Bladder microvascular endothelial cell (primary cell): ENCODE results near the gene FCMR. TPM values are rescaled to one million over a fixed set of nuclear protein-coding genes. Genes with fewer than 3 reads are reported as not detected.

Experiments used
- total RNA-seq: library from RNA; depleted of rRNA; stranded (reverse); fragments of >200 nt; gene quantifications from 2 replicates; pipeline ENCODE4 v1.2.3, GENCODE V29; 2014

The FCMR gene
- total RNA-seq: not detected in 2 replicates

DNA sequence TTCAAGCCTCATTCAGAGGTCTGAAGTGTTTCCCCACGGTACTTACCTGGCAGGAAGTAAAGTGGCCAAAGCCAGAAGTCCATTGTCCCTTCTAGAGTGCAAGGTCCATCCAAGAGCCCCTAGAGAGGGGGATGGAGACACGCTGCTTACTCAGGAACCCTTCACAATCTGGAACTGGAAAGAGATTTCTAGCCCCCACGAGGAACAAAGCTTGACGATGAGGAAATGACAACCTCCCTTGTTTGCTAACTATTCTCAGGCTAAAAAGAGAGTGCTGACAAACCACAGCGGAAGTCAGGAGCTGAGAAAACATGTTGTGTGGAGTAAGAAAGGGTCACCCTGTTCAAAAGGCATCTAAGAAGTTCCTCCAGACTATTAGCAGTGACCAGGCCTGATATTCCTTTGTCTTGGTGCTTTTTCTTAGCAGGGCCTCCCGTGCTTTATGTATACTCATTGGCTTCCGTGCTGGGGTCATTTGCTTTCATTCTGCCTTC, at the start of gene FCMR:
Gene FCMR (minus strand): TSS at position 170 of the 494 bp plus-strand sequence. CDS start 87 bp downstream, at position 83.

DNA sequence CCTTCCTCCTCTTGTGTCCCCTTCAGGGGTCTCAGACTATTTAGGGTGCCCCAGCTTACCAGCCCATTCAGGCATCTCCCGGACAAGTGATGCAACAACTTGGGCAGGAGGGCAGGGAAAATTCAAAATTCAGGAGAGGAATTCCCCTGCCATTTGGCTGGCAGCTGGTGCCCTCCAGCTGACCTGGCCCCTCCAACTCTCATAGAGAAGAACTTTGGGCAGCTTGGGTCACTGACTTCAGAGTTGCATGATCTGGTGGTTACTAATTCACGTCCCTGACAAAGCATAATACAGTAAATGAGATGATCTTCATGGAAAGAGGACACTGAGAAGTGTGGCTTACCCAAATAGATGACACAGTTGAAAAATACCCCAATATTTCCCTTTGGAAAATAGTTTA, 48.7 kb upstream of the FCMR start, which contains the start of gene FCAMR:
Gene FCAMR (minus strand): TSS at position 15 of the 400 bp plus-strand sequence. CDS start 335 bp downstream, outside the sequence.

DNA sequence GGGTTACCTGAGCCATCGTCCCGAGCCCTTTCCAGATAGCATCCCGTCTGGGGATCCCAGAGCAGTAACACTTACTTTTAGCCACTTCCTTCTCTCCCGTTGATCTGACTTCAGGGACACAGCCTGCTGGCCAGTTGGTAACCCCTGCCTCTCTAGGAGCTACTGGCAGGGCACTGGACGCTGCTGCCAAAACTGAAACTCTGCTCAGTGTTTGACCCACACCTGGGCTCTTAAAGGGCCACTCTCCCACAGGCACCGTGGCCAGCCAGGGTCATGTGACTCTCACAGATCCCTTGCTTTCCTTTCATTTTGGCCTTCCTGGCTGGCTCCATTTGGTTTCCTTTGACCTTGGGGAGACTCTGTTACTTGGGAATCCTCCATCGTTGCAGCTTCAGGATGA, 24.5 kb upstream of the FCMR start, which contains the start of gene PIGR:
Gene PIGR (minus strand): TSS at position 206 of the 400 bp plus-strand sequence. CDS start 5,935 bp downstream, outside the sequence.

DNA sequence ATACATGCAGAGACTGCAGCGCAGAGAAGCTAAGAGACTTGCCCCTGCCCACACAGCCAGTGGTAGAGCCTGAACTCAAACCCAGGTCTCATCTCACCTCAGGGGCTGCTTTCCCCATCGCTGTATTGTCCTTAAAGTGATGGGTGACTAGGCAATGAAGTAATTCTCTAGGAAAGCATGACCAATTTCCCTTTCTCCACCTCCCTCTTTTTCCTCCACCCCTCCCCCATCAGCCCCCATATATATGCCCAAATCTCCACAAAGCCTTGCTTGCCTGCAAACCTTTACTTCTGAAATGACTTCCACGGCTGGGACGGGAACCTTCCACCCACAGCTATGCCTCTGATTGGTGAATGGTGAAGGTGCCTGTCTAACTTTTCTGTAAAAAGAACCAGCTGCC, 24.6 kb downstream of the FCMR start, which contains the start of gene IL24:
Gene IL24 (plus strand): TSS at position 269 of the 400 bp plus-strand sequence. CDS start 390 bp downstream, outside the sequence.

DNA sequence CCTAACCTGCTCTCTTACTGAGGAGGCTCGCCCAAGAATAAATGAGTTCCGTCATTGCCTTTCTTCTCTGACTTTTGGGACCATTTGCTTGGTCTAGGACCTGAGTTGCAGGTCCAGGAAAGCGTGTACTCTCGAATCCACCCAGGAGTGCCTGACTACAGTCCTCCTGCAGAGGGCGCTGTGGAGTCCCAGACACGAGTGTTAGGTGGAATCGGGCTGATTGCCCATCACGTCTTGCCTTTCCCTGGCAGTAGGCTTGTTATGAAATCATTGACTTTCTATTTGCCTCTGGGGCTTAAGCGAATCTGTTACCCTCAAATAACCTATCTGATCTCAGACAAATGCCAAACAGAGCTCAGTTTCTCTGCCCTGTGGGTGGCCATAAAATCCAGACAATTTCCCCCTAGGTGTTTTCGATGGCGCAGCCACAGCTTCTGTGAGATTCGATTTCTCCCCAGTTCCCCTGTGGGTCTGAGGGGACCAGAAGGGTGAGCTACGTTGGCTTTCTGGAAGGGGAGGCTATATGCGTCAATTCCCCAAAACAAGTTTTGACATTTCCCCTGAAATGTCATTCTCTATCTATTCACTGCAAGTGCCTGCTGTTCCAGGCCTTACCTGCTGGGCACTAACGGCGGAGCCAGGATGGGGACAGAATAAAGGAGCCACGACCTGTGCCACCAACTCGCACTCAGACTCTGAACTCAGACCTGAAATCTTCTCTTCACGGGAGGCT, 56.6 kb downstream of the FCMR start, which contains the start of gene IL20:
Gene IL20 (plus strand): TSS at position 685 of the 733 bp plus-strand sequence. CDS start 230 bp downstream, outside the sequence.

Other genes with a start within 250 kb of the FCMR start
- 22.5 and 48.8 TPM in 2 replicates for gene MAPKAPK2, start 237.0 kb downstream of the FCMR start, total RNA-seq
- not detected in 2 replicates for gene IL19, start 151.2 kb downstream of the FCMR start, total RNA-seq
- gene IL10, start 149.4 kb downstream of the FCMR start, total RNA-seq: not detected in 2 replicates
- not detected in 2 replicates for gene IL20, start 56.3 kb downstream of the FCMR start, total RNA-seq
- not detected in 2 replicates for gene IL24, start 24.5 kb downstream of the FCMR start, total RNA-seq
- gene PIGR, start 24.5 kb upstream of the FCMR start, total RNA-seq: not detected in 2 replicates
- gene FCAMR, start 48.5 kb upstream of the FCMR start, total RNA-seq: not detected in 2 replicates
- gene C1orf116, start 110.8 kb upstream of the FCMR start, total RNA-seq: under 0.01 TPM in 1 of 2 replicates, not detected in the other
- 4.4 and 6.4 TPM in 2 replicates for gene YOD1, start 129.3 kb upstream of the FCMR start, total RNA-seq
- 0.49 and 0.82 TPM in 2 replicates for gene PFKFB2, start 131.3 kb upstream of the FCMR start, total RNA-seq
- gene C4BPB, start 166.9 kb upstream of the FCMR start, total RNA-seq: not detected in 2 replicates
- not detected in 2 replicates for gene C4BPA, start 182.3 kb upstream of the FCMR start, total RNA-seq